ENCODE results near the gene TPRKB.

GRCh38 chr2:73762571-73762970 lies 25.4 kb upstream of the TPRKB start:
- TF ChIP-seq CTCF (IDR thresholded peaks at IDR 0.05; ENCODE audit: low read length): no peak
- no peak for TF ChIP-seq EZH2 (optimal IDR thresholded peaks at IDR 0.05; ENCODE audit: low read depth, low read length)
- no peak for TF ChIP-seq EZH2phosphoT487 (IDR thresholded peaks at IDR 0.05; ENCODE audit: low read length)
